Coronary artery (tissue), 2 donors: ENCODE measurements around the gene AFMID.

ENCODE experiments used
- DNase-seq: peaks from one replicate; pipeline ENCODE4 v3.0.0-alpha.2; 2017; ENCODE audit warnings: low spot score
- H3K27ac ChIP-seq, 2 donors: fragments of 200-600 bp; sonication (generic); one replicate each; pipeline ENCODE4 v1.5.1; 2016 to 2019
- H3K4me3 ChIP-seq: fragments of 200-600 bp; sonication (generic); 2 replicates; pipeline ENCODE4 v1.5.1; 2016; ENCODE audit warnings: mild to moderate bottlenecking, moderate library complexity
- CTCF ChIP-seq: fragments of 200-600 bp; sonication (generic); IDR thresholded peaks from one replicate; pipeline ENCODE4 v1.5.1; 2019; ENCODE audit warnings: antibody characterized with exemption

Gene AFMID

GRCh38 chr17:78247304-78247703 lies 60.1 kb downstream of the AFMID start:
- Histone ChIP-seq H3K4me3 (no peak overlapping the region), H3K27ac (no peak overlapping the region)
- no peak for DNase-seq
- TF ChIP-seq CTCF, result no peak

- TF ChIP-seq CTCF, result no peak
- Histone ChIP-seq H3K27ac (peak overlapping the region in 1 of 2 donors; percentile 57), H3K4me3 (no peak overlapping the region)
- no peak for DNase-seq
Measured at GRCh38 chr17:78248051-78248914, 61.1 kb downstream of the AFMID start.

- DNase-seq, result no peak
- no peak overlapping the region for H3K4me3 ChIP-seq
- no peak for TF ChIP-seq CTCF
- no peak overlapping the region for H3K27ac ChIP-seq
Measured at GRCh38 chr17:78249074-78249817, 62.1 kb downstream of the AFMID start.

GRCh38 chr17:78249818-78250806 lies 63.0 kb downstream of the AFMID start:
- no peak for TF ChIP-seq CTCF
- no peak for DNase-seq
- peak overlapping the region; percentile 26 for H3K4me3 ChIP-seq
- H3K27ac ChIP-seq, result no peak overlapping the region

- TF ChIP-seq CTCF, result peak; percentile 99
- DNase-seq, result peak; percentile 86
- peak overlapping the region; percentile 26 for H3K4me3 ChIP-seq
- no peak overlapping the region for H3K27ac ChIP-seq
Measured at GRCh38 chr17:78250891-78251772, 64.0 kb downstream of the AFMID start.

- no peak for DNase-seq
- H3K4me3 ChIP-seq, result no peak overlapping the region
- no peak overlapping the region for H3K27ac ChIP-seq
- TF ChIP-seq CTCF, result no peak
Measured at GRCh38 chr17:78251773-78252103, 64.6 kb downstream of the AFMID start.
